HG03432 (cell line): ENCODE results near the gene NADSYN1.
"Not testable (repeated sequence)": the region's sequence is repeated elsewhere in the genome, so short reads cannot be mapped to it uniquely, and the experiment has no call there.

Source experiments
- ATAC-seq: cut with Tn5 transposase; IDR thresholded peaks from one replicate; pipeline ENCODE4 v1.9.1; 2021; ENCODE audit warnings: mild to moderate bottlenecking, moderate library complexity; ENCODE audit not compliant: unreplicated experiment

NADSYN1 gene

DNA sequence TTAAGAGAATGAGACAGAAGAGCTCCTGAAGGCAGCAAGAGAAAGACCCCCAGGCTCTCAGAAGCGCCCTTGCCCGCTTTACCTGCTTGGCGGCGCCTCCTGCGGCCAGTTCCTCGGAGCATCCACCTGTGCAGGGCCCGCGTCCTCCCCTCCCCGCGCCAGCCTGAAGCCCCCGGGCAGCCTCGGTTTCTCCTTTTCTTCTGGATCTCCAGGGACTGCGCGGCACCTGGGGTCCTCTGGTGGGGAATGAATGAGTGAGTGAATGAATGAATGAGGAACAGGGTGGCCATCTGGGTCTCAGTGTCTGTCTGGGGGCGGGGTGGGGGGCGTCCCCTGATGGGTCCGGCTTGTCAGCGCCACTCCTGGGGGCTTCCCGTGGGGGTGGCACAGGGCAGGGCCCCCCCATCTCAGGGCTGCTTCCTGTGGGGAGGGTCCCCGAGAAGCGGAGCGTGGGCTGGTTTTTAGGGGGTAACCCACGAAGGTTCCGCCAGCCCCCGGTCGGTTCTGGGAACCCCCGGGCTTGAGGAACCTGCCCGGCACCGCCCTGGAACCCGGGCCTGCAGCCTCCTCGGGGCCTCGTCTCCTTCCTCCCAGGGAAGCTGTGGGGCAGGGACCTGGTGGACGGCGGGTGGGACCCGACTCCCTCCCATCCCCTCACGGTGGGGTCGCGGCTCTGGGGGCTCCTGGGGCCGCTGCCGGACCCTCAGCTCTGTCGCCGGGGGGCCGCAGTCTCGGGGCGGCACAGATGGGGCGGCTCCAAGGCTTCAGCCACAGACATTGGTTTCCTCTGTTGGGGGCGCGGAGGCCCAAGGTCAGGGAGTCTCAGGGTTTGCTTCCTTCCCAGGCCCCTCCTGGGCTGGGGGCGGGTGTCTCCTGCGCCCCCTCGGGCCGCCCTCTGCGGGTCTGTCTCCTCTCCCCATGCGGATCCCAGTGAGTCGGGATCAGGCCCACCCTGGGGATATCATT lies 65.8 kb downstream of the NADSYN1 start:
- ATAC-seq = no peak

DNA sequence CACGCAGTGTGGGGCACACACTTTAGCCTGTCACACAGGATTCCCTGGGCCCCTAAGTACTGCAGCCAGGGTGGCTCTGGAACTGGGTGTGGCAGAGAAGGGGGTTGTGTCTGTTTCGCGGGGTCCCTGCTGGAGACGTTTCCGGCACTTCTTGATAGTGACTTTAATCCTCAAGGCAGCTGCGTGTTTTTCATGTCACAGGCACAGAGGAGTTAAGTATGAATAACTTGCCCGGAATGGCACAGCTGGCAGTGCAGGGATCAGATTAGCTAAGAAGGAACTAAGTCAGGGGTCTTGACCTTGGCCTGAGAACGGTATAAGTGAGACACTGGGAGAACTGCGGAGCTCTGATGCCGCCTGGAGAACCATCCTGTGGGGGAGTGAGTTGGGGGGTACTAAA lies 66.5 kb downstream of the NADSYN1 start:
- no peak for ATAC-seq

DNA sequence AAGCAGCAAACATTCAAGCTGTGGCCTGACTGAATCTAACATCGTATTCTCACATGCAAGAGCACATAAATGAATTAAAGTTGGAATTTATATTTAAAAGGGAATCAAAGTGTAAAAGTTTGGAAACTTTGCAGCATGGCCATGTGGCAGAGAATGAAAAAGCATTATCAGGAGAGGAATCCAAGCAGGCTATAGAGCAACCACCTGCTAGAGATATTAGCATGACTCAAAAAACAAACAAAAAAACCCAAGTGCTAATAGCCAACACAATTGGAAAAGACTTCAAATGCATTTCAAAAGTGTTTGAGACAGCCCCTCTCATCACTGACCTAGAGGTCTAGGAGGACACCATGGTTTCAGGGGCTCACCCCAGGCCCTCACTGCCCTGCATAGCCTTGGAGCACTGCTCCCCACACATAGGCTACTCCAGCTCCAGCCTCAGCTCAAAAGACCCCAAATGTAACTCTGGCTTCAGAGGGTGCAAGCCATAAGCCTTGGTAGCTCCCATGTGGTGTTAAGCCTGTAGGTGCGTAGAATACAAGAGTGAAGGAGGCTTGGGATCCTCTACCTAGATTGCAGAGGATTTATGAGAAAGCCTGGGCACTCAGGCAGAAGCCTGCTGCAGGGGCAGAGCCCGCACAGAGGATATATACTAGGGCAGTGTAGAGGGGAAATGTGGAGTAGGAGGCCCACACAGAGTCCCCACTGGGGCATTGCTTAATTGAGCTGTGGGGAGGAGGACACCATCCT lies 72.4 kb downstream of the NADSYN1 start:
- ATAC-seq = no peak

DNA sequence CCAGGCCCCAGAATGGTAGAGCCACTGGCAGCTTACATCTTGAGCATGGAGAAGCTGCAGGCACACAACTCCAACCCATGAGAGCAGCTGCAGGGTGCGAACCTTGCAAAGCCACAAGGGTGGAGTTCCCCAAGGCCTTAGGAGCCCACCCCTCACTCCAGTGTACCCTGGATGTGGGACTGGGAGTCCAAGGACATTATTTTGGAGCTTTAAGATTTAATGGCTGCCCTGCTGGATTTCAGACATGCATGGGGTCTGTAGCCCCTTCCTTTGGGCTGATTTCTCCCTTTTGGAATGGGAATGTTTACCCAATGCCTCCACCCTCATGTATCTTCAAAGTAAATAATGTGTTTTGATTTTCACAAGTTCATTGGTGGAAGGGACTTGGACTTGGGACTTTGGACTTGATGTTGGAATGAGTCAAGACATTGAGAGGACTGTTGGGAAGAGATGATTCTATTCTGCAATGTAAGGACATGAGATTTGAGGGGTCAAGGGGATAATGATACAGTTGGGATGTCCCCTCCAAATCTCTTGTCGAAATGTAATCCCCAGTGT lies 73.0 kb downstream of the NADSYN1 start:
- no peak for ATAC-seq

DNA sequence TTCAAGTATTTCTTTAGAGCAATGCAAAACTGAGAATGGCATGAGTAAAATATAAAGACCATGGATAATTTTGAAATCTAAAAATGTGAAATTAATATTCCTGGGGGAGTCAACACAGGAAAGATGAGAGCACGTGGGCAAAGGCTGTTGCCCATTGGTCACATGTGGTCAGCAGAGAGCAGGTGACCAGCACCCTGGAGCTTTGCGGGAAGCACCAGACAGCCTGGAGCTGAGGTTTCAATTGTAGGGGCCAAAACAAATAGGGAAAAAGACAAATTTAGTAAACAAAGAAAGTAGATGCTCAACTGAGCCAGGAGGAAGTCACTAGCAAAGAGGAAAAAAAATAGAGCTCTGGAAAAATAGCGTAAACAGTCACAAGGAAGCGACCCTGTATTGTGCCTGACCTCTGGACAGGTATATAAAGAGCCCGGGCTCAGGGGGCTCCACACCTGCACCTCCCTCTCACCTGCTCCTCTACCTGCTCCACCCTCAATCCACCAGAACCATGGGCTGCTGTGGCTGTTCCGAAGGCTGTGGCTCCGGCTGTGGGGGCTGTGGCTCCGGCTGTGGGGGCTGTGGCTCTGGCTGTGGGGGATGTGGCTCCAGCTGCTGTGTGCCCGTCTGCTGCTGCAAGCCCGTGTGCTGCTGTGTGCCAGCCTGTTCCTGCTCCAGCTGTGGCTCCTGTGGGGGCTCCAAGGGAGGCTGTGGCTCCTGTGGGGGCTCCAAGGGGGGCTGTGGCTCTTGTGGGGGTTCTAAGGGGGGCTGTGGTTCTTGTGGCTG lies 74.0 kb downstream of the NADSYN1 start, which contains the start of gene KRTAP5-7:
TSS of gene KRTAP5-7 (plus strand) at position 472 of the 780 bp plus-strand sequence. CDS start at position 506, 34 bp downstream.
- not testable (repeated sequence) for ATAC-seq

DNA sequence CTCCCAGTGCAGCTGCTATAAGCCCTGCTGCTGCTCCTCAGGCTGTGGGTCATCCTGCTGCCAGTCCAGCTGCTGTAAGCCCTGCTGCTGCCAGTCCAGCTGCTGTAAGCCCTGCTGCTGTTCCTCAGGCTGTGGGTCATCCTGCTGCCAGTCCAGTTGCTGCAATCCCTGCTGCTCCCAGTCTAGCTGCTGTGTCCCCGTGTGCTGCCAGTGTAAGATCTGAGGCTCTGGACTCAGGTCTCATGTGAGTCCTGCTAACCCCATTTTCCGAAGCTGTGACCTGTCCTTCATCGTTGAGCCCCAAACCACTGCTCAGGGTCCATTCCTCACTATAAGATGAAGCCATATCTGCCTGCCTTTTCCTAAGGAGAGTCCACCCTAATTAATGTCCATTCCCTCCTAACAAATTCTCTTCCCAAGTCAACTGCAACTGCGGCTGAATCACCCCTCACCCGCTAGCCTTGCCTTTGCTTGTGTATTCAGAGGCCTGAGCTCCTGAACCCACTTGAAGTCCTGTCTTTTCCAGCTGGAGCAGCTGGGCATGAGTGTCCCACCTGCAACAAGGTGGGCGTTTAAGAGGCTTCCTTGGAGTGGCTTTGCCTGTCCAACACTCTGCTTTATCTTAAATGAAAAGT lies 74.7 kb downstream of the NADSYN1 start:
- ATAC-seq = no peak

DNA sequence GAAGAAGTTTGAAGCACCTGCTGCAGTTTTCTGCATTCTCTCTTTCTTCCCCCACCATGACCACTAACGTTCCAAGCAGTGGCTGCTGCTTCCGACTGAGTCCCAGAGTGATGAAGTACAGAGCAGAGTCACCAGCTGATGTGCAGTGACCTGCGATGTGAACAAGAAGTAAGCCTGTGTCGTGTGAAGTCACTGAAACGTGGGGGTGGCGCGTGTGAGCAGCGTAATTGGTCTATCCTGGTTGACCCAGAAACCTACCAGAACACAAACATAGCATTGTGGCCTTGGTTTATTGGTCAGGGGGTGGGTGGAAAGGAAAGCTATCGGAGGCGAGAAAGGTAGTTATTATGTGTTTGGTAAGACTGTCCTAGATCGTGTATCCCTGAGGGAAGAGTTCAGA lies 77.6 kb downstream of the NADSYN1 start:
- ATAC-seq = no peak

DNA sequence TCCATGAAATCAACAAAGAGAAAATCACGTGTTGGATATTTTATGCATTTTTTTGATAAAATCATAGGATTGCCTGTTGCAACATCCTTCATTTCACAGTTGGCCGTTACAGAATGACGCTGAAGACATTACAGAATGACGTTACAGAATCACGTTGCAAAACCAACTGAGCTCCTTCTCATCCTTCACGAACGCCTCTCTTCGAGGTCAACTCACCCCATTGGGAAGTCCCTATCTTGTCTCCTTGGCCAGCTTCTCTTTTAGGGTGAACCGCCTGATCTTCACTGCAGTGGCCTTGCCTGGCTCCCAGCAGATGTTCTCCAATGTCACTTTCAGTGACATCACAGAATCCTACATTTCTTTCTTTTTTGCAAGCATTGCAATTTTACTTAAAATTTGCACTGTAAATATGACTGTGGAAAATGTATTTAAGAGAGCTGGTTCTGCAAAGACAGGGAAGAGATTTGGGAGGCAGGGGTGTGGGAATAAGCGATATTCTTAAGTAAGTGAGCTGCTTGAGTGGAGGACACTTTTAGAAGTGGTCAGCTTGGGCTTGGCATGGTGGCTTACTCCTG lies 79.1 kb downstream of the NADSYN1 start:
- no peak for ATAC-seq

DNA sequence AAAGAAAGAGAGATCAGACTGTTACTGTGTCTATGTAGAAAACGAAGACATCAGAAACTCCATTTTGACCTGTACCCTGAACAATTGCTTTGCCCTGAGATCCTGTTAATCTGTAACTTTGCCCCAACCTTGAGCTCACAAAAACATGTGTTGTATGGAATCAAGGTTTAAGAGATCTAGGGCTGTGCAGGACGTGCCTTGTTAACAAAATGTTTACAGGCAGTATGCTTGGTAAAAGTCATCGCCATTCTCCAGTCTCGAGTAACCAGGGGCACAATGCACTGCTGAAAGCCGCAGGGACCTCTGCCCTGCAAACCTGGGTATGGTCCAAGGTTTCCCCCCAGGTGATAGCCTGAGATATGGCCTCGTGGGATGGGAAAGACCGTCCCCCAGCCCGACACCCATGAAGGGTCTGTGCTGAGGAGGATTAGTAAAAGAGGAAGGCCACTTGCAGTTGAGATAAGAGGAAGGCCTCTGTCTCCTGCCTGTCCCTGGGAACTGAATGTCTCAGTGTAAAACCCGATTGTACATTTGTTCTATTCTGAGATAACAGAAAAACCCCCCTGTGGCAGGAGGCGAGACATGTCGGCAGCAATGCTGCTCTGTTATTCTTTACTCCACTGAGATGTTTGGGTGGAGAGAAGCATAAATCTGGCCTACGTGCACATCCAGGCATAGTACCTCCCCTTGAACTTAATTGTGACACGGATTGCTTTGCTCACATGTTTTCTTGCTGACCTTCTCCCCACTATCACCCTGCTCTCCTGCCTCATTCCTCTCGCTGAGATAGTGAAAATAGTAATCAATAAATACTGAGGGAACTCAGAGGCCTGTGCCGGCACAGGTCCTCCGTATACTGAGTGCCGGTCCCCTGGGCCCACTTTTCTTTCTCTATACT lies 82.0 kb downstream of the NADSYN1 start:
- ATAC-seq = not testable (repeated sequence)

DNA sequence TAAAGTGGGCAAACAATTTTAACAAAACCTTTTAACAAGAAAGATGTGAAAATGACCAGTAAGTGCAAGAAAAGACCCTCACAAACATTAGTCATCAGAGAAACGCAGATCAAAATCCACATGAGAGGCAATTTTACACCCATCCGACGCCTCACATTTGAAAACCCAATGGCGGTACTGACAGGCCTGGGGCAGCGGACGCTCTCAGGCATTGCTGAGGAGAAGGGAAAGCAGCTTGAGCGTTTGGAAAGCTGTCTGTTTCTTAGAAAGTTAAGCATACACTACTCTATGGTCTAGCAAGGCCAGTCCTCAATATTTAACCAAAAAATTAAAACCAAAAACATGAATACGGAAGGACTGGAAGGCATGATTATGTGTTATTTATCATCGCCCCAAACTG lies 82.8 kb downstream of the NADSYN1 start:
- ATAC-seq = no peak

DNA sequence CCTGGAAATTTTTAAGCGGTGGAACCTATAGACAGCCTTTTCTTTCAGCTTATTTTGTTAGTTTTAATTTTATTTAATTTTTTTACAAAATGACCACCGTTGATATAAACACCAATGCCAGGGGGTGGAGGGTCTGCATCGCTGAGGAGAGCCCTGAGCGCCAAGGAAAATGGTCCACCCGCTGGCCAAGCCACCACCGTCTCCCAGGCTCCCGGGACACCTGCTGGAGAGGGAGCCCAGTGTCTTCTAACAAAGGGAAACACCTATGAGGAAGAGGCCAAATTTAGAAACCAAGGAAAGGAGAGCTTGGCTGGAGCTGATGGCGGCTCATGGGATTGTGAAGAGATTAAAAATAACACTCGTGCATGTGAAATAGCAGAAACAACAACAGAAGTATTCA lies 84.5 kb downstream of the NADSYN1 start:
- no peak for ATAC-seq

DNA sequence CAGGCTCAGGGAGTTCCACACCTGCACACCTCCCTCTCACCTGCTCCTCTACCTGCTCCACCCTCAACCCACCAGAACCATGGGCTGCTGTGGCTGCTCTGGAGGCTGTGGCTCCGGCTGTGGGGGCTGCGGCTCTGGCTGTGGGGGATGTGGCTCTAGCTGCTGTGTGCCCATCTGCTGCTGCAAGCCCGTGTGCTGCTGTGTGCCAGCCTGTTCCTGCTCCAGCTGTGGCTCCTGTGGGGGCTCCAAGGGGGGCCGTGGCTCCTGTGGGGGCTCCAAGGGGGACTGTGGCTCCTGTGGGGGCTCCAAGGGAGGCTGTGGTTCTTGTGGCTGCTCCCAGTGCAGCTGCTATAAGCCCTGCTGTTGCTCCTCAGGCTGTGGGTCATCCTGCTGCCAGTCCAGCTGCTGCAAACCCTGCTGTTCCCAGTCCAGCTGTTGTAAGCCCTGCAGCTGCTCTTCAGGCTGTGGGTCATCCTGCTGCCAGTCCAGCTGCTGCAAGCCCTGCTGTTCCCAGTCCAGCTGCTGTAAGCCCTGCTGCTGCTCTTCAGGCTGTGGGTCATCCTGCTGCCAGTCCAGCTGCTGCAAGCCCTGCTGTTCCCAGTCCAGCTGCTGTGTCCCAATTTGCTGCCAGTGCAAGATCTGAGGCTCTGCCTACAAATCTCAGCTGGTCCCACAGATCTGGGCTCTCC lies 85.1 kb downstream of the NADSYN1 start, which contains the start of gene KRTAP5-8:
TSS of gene KRTAP5-8 (plus strand) at position 49 of the 689 bp plus-strand sequence. CDS start at position 80, 31 bp downstream.
- ATAC-seq = not testable (repeated sequence)

DNA sequence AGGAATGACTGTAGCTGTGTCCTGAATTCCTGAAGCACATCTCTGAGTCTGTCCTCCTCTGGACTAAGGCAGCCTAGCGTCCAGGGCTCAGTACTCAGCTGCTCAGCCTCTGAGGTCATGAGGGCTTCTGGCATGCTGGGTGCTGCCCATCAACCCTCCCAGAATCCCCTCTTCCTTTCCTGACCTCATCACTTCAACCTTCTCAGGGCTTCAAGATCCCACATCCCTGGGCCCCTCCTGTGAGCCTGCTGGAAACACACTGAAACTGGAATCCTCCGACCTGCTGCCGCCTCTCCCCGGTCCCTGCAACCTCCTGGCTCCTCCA lies 85.6 kb downstream of the NADSYN1 start:
- no peak for ATAC-seq

DNA sequence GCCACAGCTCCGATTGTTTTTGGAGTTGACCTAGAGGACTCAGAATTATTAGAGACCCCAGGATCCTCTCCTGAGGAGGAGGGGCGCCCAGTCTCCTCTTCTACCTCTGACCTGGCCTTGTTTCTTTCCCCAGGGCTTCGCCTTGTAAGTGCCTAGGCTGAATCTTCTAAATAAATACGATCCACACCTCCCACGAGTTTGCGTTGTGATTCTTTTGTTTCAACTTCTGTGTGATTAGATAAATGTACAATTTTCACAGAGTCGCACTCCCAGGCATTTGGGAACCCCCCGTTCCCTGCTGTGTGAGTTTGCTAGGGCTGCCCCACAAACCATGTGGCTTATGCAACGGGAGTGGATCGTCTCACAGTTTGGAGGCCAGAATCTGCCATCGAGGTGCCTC lies 86.0 kb downstream of the NADSYN1 start:
- ATAC-seq = no peak

DNA sequence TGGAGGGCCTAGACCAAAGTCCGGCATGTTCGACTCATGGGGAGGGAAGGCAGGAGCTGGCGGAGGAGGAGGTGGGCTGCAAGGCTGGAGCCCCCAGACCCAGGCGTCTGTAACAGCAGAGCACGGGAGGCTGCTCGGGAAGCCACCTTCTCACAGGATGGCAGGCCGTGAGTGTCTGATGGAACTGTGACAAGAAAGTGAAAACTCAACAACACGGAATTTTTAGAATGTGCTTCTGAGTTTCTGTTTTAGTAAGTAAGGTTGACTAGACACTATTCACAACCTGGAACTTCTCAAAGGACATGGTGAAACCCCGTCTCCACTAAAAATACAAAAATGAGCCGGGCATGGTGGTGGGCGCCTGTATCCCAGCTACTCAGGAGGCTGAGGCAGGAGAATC lies 87.0 kb downstream of the NADSYN1 start:
- ATAC-seq = peak; percentile 47

DNA sequence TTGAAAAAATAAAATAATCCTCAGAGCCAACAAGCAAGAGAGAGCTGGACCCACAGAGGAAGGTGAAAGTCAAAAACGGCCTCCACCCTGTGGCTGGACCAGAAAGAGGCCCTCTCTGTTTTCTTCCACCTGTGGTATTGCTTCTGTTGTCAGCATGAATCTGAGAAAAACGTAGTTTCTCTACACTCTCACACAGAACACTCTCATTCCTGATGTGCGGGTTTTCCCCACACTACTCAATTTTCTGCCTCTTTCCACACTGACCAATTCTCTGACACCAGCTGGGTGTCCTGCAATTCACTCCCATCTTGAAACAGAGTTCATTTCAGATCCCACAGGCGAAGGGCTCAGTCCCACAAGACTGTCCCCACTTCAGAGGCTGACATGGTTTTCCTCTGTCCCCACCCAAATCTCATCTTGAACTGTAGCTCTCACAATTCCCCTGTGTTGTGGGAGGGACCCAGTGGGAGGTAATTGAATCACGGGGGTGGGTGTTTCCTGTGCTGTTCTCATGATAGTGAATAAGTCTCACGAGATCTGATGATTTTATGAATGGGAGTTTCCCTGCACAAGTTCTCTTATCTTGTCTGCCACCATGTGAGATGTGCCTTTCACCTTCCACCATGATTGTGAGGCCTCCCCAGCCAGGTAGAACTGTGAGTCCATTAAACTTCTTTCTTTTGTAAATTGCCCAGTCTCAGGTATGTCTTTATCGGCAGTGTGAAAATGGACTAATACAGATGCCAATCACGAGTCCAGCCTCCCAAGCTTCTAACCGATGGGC lies 87.7 kb downstream of the NADSYN1 start:
- ATAC-seq = peak; percentile 66

DNA sequence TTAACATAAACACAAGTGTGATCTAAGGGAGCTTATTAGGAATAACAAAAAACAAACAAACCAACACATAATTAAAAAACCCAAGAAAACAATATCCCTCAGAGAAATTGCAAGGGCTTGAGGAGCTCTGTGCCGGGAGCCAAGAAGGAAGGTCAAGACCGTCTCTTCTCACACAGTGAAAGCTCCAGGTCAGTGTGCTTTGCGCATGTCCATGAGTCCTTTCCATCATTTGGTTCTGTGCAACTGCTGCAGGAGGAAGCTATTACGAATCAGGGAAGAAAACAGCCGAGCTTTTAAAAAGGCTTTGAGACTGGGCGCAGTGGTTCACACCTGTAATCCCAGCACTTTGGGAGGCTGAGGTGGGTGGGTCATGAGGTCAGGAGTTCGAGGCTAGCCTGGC lies 89.4 kb downstream of the NADSYN1 start:
- ATAC-seq = no peak
